Ishikawa (cell line): ENCODE measurements around the gene RABGAP1L.
A peak's percentile ranks its signal among the peaks of the same experiment; 100 is the strongest.

Source experiments
- CEBPB ChIP-seq: IDR thresholded peaks from 2 replicates; pipeline ENCODE4 v1.6.1; 2012
- CREB1 ChIP-seq: IDR thresholded peaks from 2 replicates; pipeline ENCODE4 v1.6.1; 2012; ENCODE audit warnings: low read depth
- EGR1 ChIP-seq: IDR thresholded peaks from 2 replicates; pipeline ENCODE4 v1.6.1; 2012
- EP300 ChIP-seq: IDR thresholded peaks from 2 replicates; pipeline ENCODE4 v1.6.1; 2012; ENCODE audit warnings: borderline replicate concordance
- NFIC ChIP-seq: IDR thresholded peaks from 2 replicates; pipeline ENCODE4 v1.6.1; 2012
- RAD21 ChIP-seq: IDR thresholded peaks from 2 replicates; pipeline ENCODE4 v1.6.1; 2012; ENCODE audit warnings: low read depth
- REST ChIP-seq: IDR thresholded peaks from 2 replicates; pipeline ENCODE4 v1.6.1; 2012; ENCODE audit warnings: low read depth, mild to moderate bottlenecking
- TAF1 ChIP-seq: IDR thresholded peaks from 2 replicates; pipeline ENCODE4 v1.6.1; 2012; ENCODE audit warnings: low read depth, mild to moderate bottlenecking
- TCF12 ChIP-seq: IDR thresholded peaks from 2 replicates; pipeline ENCODE4 v1.6.1; 2012; ENCODE audit warnings: low read depth
- TEAD4 ChIP-seq: IDR thresholded peaks from 2 replicates; pipeline ENCODE4 v1.6.1; 2012
- USF1 ChIP-seq: IDR thresholded peaks from 2 replicates; pipeline ENCODE4 v1.6.1; 2012
- YY1 ChIP-seq: IDR thresholded peaks from 2 replicates; pipeline ENCODE4 v1.6.1; 2012; ENCODE audit warnings: low read depth
- TF ChIP-seq, protein P1 (sequence below): IDR thresholded peaks from 2 replicates; pipeline ENCODE4 v1.6.1; 2012

DNA sequence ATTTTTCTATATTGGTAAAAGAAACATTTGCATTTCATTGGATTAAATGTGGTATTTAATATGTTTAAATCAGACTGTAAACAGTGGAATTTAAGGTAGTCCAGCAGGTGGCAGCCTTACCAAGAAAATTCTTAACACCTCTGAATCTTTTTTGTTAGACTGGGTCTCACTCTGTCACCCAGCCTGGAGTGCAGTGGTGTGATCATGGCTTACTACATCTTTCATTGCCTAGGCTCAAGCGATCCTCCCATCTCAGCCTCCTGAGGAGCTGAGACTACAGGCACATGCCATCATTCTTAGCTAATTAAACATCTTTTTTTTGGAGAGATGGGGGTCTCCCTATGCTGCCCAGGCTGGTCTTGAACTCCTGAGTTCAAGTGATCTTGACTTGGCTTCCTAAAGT lies 98.8 kb downstream of the RABGAP1L start:
- TF ChIP-seq USF1 (no peak), YY1 (no peak), EP300 (no peak), REST (no peak), RAD21 (peak; percentile 66), TEAD4 (no peak), EGR1 (no peak), CREB1 (no peak), CEBPB (no peak), TAF1 (no peak), TCF12 (no peak), NFIC (no peak)
- TF ChIP-seq, protein P1, sequence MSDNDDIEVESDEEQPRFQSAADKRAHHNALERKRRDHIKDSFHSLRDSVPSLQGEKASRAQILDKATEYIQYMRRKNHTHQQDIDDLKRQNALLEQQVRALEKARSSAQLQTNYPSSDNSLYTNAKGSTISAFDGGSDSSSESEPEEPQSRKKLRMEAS: no peak
